Transverse colon (tissue), 4 donors: ENCODE measurements around the gene FAM107A. TPM values are rescaled to one million over a fixed set of nuclear protein-coding genes. Genes with fewer than 3 reads are reported as not detected.

Source experiments
- DNase-seq: peaks from one replicate; pipeline ENCODE4 v3.0.0-alpha.2; 2019
- H3K27ac ChIP-seq, 4 donors: fragments of 200-600 bp; sonication (generic); 2 replicates each; pipeline ENCODE4 v1.5.1; 2016 to 2018; ENCODE audit warnings: inconsistent platforms in 4 of 4
- H3K27me3 ChIP-seq: fragments of 200-600 bp; sonication (generic); 2 replicates; pipeline ENCODE4 v1.5.1; 2017; ENCODE audit warnings: inconsistent platforms
- H3K36me3 ChIP-seq, 4 donors: fragments of 200-600 bp; sonication (generic); 2 replicates each; pipeline ENCODE4 v1.5.1; 2017 to 2019; ENCODE audit warnings: inconsistent platforms in 4 of 4
- H3K4me1 ChIP-seq, 4 donors: fragments of 200-600 bp; sonication (generic); 2 replicates each; pipeline ENCODE4 v1.5.1; 2017 to 2020; ENCODE audit warnings: inconsistent platforms in 4 of 4
- H3K4me3 ChIP-seq, 4 donors: fragments of 200-600 bp; sonication (generic); 1 replicate in 1 of 4; 2 replicates in 3 of 4; pipeline versions ENCODE4 v1.5.1 to v1.6.1; 2017 to 2019; ENCODE audit warnings: inconsistent platforms in 4 of 4
- H3K9me3 ChIP-seq, 2 donors: fragments of 200-600 bp; sonication (generic); 2 replicates each; pipeline ENCODE4 v1.5.1; 2017 to 2019; ENCODE audit warnings: inconsistent platforms in 2 of 2
- EP300 ChIP-seq: sonication (generic); formaldehyde crosslinking; IDR thresholded peaks from one replicate; pipeline ENCODE4 v1.6.1; 2017; ENCODE audit warnings: antibody characterized with exemption, low read depth
- POLR2A ChIP-seq: fragments of 450-650 bp; IDR thresholded peaks from one replicate; pipeline ENCODE4 v1.6.1; 2016; ENCODE audit warnings: antibody characterized with exemption, mild to moderate bottlenecking, moderate library complexity
- POLR2AphosphoS5 ChIP-seq, 3 donors: sonication (generic); formaldehyde crosslinking; IDR thresholded peaks; one replicate each; pipeline ENCODE4 v1.6.1; 2016; ENCODE audit warnings: antibody characterized with exemption in 3 of 3
- WGBS, 2 donors: methylation state at CpG; one replicate each; pipeline ENCODE4 v1.1.5; 2018; ENCODE audit warnings: low coverage in 1 of 2; 5-methylcytosine and 5-hydroxymethylcytosine counted together
- in situ Hi-C, 4 donors: fragments of 200-750 bp; cut with MboI; loops; one replicate each; pipeline versions ENCODE4 v1.15.0 to v1.15.1; 2017; ENCODE audit warnings: low sequenced_read_pairs in 3 of 4, low pct_ligation_motif_present in 1 of 4, low pct_unique_long_range_greater_than_20kb in 1 of 4
- intact Hi-C: fragments of 100-400 bp; cut with DNase I; formaldehyde crosslinking; loops from one replicate; pipeline ENCODE4 v1.15.1; 2023; ENCODE audit warnings: low total_unique reads
- total RNA-seq, 4 donors: library from RNA; depleted of rRNA; stranded (reverse); fragments of >200 nt; gene quantifications; one replicate each; pipeline ENCODE4 v1.1.0, GENCODE V29; 2016
- TF ChIP-seq, protein P1 (sequence below), 5 experiments: fragments of 200-600 bp in 3 of 5; fragments of 450-650 bp in 2 of 5; sonication (generic) in 3 of 5; IDR thresholded peaks; 1 replicate in 2 of 5; 2 replicates in 3 of 5; pipeline ENCODE4 v1.5.1; 2016 to 2017; ENCODE audit warnings: antibody characterized with exemption in 5 of 5, inconsistent platforms in 3 of 5, mild to moderate bottlenecking in 2 of 5, moderate library complexity in 1 of 5

FAM107A gene
- total RNA-seq, 4 donors from 2014 or later = 14.1 to 21.9 (median 16.0) TPM

DNA sequence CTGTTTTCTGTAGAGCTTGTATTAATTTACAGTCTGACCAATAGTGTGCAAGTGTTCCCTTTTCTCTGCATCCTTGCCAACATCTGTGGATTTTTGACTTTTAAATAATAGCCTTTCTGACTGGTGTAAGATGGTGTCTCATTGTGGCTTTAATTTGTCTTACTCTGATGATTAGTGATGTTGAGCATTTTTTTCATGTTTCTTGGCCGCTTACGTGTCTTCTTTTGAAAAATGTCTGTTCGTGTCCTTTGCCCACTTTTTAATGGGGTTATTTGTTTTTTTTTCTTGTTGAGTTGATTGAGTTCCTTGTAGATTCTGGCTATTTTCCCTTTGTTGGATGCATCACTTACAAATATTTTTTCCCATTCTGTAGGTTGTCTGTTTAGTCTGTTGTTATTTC, 32.6 kb downstream of the FAM107A start:
- no peaks in the 10 kb centered on the region for H3K27me3 ChIP-seq
- H3K4me1 ChIP-seq = peaks cover 0 to 3% (median 0%) of the 10 kb centered on the region in 4 donors
- no peak for DNase-seq
- H3K4me3 ChIP-seq = no peak overlapping the region
- no peak overlapping the region for H3K27ac ChIP-seq
- in situ Hi-C loops = loop anchor here in 1 of 4 donors (25.0 kb wide), 1 partner anchor 232 kb away; the partner anchor contains the start of genes HTD2 and RPP14
- no peaks in the 10 kb centered on the region for H3K36me3 ChIP-seq
- intact Hi-C loops = loop anchor here (10.0 kb wide), 1 partner anchor 1280 kb away; no protein-coding TSS in a partner anchor
- WGBS, 2 donors = 87 to 95% methylated on average over 3 of the region's 3 CpGs
- TF ChIP-seq, protein P1, sequence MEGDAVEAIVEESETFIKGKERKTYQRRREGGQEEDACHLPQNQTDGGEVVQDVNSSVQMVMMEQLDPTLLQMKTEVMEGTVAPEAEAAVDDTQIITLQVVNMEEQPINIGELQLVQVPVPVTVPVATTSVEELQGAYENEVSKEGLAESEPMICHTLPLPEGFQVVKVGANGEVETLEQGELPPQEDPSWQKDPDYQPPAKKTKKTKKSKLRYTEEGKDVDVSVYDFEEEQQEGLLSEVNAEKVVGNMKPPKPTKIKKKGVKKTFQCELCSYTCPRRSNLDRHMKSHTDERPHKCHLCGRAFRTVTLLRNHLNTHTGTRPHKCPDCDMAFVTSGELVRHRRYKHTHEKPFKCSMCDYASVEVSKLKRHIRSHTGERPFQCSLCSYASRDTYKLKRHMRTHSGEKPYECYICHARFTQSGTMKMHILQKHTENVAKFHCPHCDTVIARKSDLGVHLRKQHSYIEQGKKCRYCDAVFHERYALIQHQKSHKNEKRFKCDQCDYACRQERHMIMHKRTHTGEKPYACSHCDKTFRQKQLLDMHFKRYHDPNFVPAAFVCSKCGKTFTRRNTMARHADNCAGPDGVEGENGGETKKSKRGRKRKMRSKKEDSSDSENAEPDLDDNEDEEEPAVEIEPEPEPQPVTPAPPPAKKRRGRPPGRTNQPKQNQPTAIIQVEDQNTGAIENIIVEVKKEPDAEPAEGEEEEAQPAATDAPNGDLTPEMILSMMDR (IDR thresholded peaks at IDR 0.05) = no peak
- TF ChIP-seq EP300 (no peak), POLR2A (no peak), POLR2AphosphoS5 (IDR thresholded peaks at IDR 0.05) (no peak)
- no peaks in the 10 kb centered on the region for H3K9me3 ChIP-seq

GRCh38 chr3:58540176-58540858, 36.9 kb downstream of the FAM107A start:
- Histone ChIP-seq H3K4me3 (no peak overlapping the region), H3K9me3 (no peaks in the 10 kb centered on the region), H3K27me3 (no peaks in the 10 kb centered on the region), H3K4me1 (peaks cover 23 to 45% (median 30%) of the 10 kb centered on the region in 4 donors), H3K36me3 (no peaks in the 10 kb centered on the region), H3K27ac (no peak overlapping the region)
- 83 to 96% methylated on average over 2 to 8 of the region's 8 CpGs for WGBS, 2 donors
- in situ Hi-C loops = loop anchor here in 1 of 4 donors (25.0 kb wide), 1 partner anchor 228 kb away; the partner anchor contains the start of genes HTD2 and RPP14
- intact Hi-C loops = loop anchor here (10.0 kb wide), 1 partner anchor 1276 kb away; no protein-coding TSS in a partner anchor
- TF ChIP-seq, protein P1 (IDR thresholded peaks at IDR 0.05) = no peak
- no peak for TF ChIP-seq POLR2AphosphoS5 (IDR thresholded peaks at IDR 0.05)
- no peak for TF ChIP-seq EP300
- no peak for TF ChIP-seq POLR2A
- DNase-seq = no peak

- DNase-seq = no peak
- H3K4me1 ChIP-seq = peaks cover 24 to 48% (median 33%) of the 10 kb centered on the region in 4 donors
- intact Hi-C loops = loop anchor here (10.0 kb wide), 2 partner anchors 75 to 1275 kb away; no protein-coding TSS in a partner anchor
- WGBS, 2 donors = 77 to 82% methylated on average over 9 to 10 of the region's 10 CpGs
- H3K9me3 ChIP-seq = no peaks in the 10 kb centered on the region
- H3K27ac ChIP-seq = no peak overlapping the region
- H3K36me3 ChIP-seq = no peaks in the 10 kb centered on the region
- no peak overlapping the region for H3K4me3 ChIP-seq
- in situ Hi-C loops = loop anchor here (10.0 to 25.0 kb wide), 4 partner anchors 65 to 227 kb away; partner anchors contain the start of genes HTD2 (in 1 of the 4) and RPP14 (in 1 of the 4)
- no peaks in the 10 kb centered on the region for H3K27me3 ChIP-seq
- TF ChIP-seq, protein P1 (IDR thresholded peaks at IDR 0.05) = no peak
- TF ChIP-seq POLR2A (no peak), EP300 (no peak), POLR2AphosphoS5 (IDR thresholded peaks at IDR 0.05) (no peak)
These were observed 37.6 kb downstream of the FAM107A start for GRCh38 chr3:58539626-58540025.

- Histone ChIP-seq H3K27me3 (no peaks in the 10 kb centered on the region), H3K36me3 (no peaks in the 10 kb centered on the region), H3K4me1 (peaks cover 24 to 54% (median 37%) of the 10 kb centered on the region in 4 donors), H3K4me3 (no peak overlapping the region), H3K27ac (peak overlapping the region; percentile 84 to 90 (median 86)), H3K9me3 (no peaks in the 10 kb centered on the region)
- intact Hi-C loops = loop anchor here (10.0 kb wide), 1 partner anchor 73 kb away; no protein-coding TSS in a partner anchor
- 49 to 55% methylated on average over 2 to 4 of the region's 4 CpGs for WGBS, 2 donors
- DNase-seq = no peak
- in situ Hi-C loops = loop anchor here (10.0 to 25.0 kb wide), 4 partner anchors 63 to 225 kb away; partner anchors contain the start of genes HTD2 (in 1 of the 4) and RPP14 (in 1 of the 4)
- no peak for TF ChIP-seq POLR2A
- no peak for TF ChIP-seq POLR2AphosphoS5 (IDR thresholded peaks at IDR 0.05)
- no peak for TF ChIP-seq EP300
- TF ChIP-seq, protein P1 (IDR thresholded peaks at IDR 0.05) = no peak
These were observed 39.5 kb downstream of the FAM107A start for GRCh38 chr3:58537412-58538301.
